ENCODE data around the gene GRAP2.

DNA sequence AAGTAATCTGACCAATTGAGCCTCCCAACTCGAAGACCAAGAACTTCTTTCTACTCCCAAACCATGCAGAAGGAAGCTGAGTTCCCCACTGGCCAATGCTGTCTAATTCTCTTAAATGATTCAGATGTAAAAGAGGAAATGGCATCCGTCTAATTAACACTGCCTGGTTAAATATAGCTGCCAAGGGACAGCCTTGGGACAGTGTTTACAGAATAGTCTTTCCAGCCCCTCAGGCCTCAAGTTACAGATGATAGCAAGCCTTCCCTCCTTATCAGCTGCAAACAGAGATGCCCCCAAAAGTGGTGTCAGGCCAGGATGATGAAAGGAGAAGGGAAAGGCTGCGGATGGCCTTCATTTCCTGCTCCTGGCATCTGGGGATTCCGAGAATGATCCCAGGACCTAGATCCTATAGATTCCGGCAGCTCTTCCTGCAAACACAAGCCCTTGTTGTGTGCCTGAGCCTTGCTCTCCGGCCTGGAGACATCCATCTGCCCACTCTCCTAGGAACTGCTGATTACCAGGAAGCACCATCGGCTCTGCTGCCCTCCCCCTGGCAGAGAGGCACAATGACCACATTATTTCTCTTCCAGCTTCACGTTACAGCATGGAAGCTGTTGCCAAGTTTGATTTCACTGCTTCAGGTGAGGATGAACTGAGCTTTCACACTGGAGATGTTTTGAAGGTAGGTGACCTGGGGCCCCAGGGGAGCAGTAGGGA lies 45.8 kb downstream of the GRAP2 start:
- TF ChIP-seq, protein P1, sequence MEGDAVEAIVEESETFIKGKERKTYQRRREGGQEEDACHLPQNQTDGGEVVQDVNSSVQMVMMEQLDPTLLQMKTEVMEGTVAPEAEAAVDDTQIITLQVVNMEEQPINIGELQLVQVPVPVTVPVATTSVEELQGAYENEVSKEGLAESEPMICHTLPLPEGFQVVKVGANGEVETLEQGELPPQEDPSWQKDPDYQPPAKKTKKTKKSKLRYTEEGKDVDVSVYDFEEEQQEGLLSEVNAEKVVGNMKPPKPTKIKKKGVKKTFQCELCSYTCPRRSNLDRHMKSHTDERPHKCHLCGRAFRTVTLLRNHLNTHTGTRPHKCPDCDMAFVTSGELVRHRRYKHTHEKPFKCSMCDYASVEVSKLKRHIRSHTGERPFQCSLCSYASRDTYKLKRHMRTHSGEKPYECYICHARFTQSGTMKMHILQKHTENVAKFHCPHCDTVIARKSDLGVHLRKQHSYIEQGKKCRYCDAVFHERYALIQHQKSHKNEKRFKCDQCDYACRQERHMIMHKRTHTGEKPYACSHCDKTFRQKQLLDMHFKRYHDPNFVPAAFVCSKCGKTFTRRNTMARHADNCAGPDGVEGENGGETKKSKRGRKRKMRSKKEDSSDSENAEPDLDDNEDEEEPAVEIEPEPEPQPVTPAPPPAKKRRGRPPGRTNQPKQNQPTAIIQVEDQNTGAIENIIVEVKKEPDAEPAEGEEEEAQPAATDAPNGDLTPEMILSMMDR (conservative IDR thresholded peaks at IDR 0.05; ENCODE audit: low read depth, low read length) = no peak
- TF ChIP-seq RCOR1 (IDR thresholded peaks at IDR 0.05; ENCODE audit: insufficient replicate concordance, low read length) (no peak), POLR2A (IDR thresholded peaks at IDR 0.05; ENCODE audit: low read depth, low read length) (no peak), CHD1 (IDR thresholded peaks at IDR 0.05; ENCODE audit: low read depth, low read length) (no peak), USF2 (IDR thresholded peaks at IDR 0.05; ENCODE audit: low read depth, low read length) (no peak), FOS (IDR thresholded peaks at IDR 0.05; ENCODE audit: low read depth, low read length) (no peak), RAD21 (IDR thresholded peaks at IDR 0.05; ENCODE audit: low read length) (no peak)
